NCI-H2171 (cell line): Measurements from ENCODE around the gene KRTAP1-1.
A peak's percentile ranks its signal among the peaks of the same experiment; 100 is the strongest.
"Not testable (repeated sequence)": the region's sequence is repeated elsewhere in the genome, so short reads cannot be mapped to it uniquely, and the experiment has no call there.

Experiments used
- DNase-seq: peaks from one replicate; lab custom pipeline; 2025; lab: John Stamatoyannopoulos, UW

KRTAP1-1 gene

GRCh38 chr17:41012326-41013120, 28.7 kb downstream of the KRTAP1-1 start:
- no peak for DNase-seq

GRCh38 chr17:41010441-41010840, 30.8 kb downstream of the KRTAP1-1 start:
- no peak for DNase-seq

- DNase-seq: no peak
These were observed 31.3 kb downstream of the KRTAP1-1 start for GRCh38 chr17:41009936-41010335.

- DNase-seq: no peak
These were observed 31.9 kb downstream of the KRTAP1-1 start for GRCh38 chr17:41009301-41009760.

- DNase-seq: peak; percentile 32
These were observed 32.4 kb downstream of the KRTAP1-1 start, which contains the start of gene KRTAP3-1 for GRCh38 chr17:41008811-41009210. KRTAP3-1 (minus strand) TSS chr17:41009128; CDS start chr17:41009074, 54 bp downstream.

GRCh38 chr17:41004397-41004796, 36.9 kb downstream of the KRTAP1-1 start:
- no peak for DNase-seq

GRCh38 chr17:41003926-41004325, 37.3 kb downstream of the KRTAP1-1 start:
- no peak for DNase-seq

- DNase-seq: no peak
These were observed 38.4 kb downstream of the KRTAP1-1 start for GRCh38 chr17:41002814-41003213.

GRCh38 chr17:41001795-41002194, 39.5 kb downstream of the KRTAP1-1 start:
- DNase-seq: no peak

- not testable (repeated sequence) for DNase-seq
These were observed 41.7 kb downstream of the KRTAP1-1 start, which contains the start of gene KRTAP3-2 for GRCh38 chr17:40999563-40999962. KRTAP3-2 (minus strand) TSS chr17:40999906; CDS start chr17:40999853, 53 bp downstream.

- DNase-seq: no peak
These were observed 43.9 kb downstream of the KRTAP1-1 start for GRCh38 chr17:40997361-40997760.

GRCh38 chr17:40996829-40997228, 44.4 kb downstream of the KRTAP1-1 start:
- no peak for DNase-seq

- no peak for DNase-seq
These were observed 46.1 kb downstream of the KRTAP1-1 start for GRCh38 chr17:40995116-40995515.

- no peak for DNase-seq
These were observed 47.4 kb downstream of the KRTAP1-1 start, which contains the start of gene KRTAP3-3 for GRCh38 chr17:40993839-40994238. KRTAP3-3 (minus strand) TSS chr17:40994164; CDS start chr17:40994097, 67 bp downstream.

- no peak for DNase-seq
These were observed 48.2 kb downstream of the KRTAP1-1 start for GRCh38 chr17:40993084-40993483.

GRCh38 chr17:40992666-40993065, 48.6 kb downstream of the KRTAP1-1 start:
- DNase-seq: no peak
